ENCODE measurements around the gene TWNK. TPM values are rescaled to one million over a fixed set of nuclear protein-coding genes. Genes with fewer than 3 reads are reported as not detected.

Gene TWNK
- total and polyA plus RNA-seq, 11 donors, result 4.7 to 9.5 (median 5.8) TPM

MicroRNA genes within 50 kb of the gene (microRNA counts, 767-probe panel; counts per million panel counts)
- microRNA hsa-miR-608, result 0 to 71.6 counts per million in 2 donors

Small RNA genes lying within 50 kb of the gene (microRNA-seq; reads per million reads assigned to microRNA genes)
- gene MIR608, result 0 reads per million in 4 donors

Other genes starting within 250 kb of the TWNK start
- gene PAX2, start 242.0 kb upstream of the TWNK start, total RNA-seq, result not detected
- not detected for gene PAX2, start 242.0 kb upstream of the TWNK start, polyA plus RNA-seq
- gene SLF2, start 74.6 kb upstream of the TWNK start, total RNA-seq, result 10 to 100 TPM in 8 of 9 donors, 1 to 10 TPM in 1; 9.2 to 26.9 (median 17.9) TPM
- gene SLF2, start 74.6 kb upstream of the TWNK start, polyA plus RNA-seq, result 10 to 100 TPM in 1 of 2 donors, 1 to 10 TPM in 1; 7.5 to 11.0 TPM
- gene SEMA4G, start 18.0 kb upstream of the TWNK start, total RNA-seq, result 1 to 10 TPM in 5 of 9 donors, under 1 TPM in 4; 0.53 to 1.8 (median 1.1) TPM
- gene SEMA4G, start 18.0 kb upstream of the TWNK start, polyA plus RNA-seq, result under 1 TPM; 0.22 to 0.88 TPM
- gene MRPL43, start within 50 bp of the TWNK start, total RNA-seq, result 100 to 1,000 TPM in 1 of 9 donors, 10 to 100 TPM in 8; 44.8 to 108 (median 55.9) TPM
- gene MRPL43, start within 50 bp of the TWNK start, polyA plus RNA-seq, result 100 to 1,000 TPM in 1 of 2 donors, 10 to 100 TPM in 1; 82.2 to 113 TPM
- gene LZTS2, start 12.3 kb downstream of the TWNK start, total RNA-seq, result 10 to 100 TPM; 33.7 to 93.0 (median 40.6) TPM
- gene LZTS2, start 12.3 kb downstream of the TWNK start, polyA plus RNA-seq, result 10 to 100 TPM; 45.5 to 61.9 TPM
- gene PDZD7, start 43.6 kb downstream of the TWNK start, total RNA-seq, result under 1 TPM in 8 of 9 donors, not detected in 1; 0.09 to 0.97 (median 0.35) TPM
- gene PDZD7, start 43.6 kb downstream of the TWNK start, polyA plus RNA-seq, result under 1 TPM; 0.15 to 0.27 TPM
- 10 to 100 TPM; 12.1 to 37.4 (median 17.8) TPM for gene SFXN3, start 43.7 kb downstream of the TWNK start, total RNA-seq
- 10 to 100 TPM; 11.7 to 23.5 TPM for gene SFXN3, start 43.7 kb downstream of the TWNK start, polyA plus RNA-seq
- gene KAZALD1, start 74.4 kb downstream of the TWNK start, total RNA-seq, result 10 to 100 TPM in 2 of 9 donors, 1 to 10 TPM in 7; 1.9 to 11.1 (median 6.1) TPM
- gene KAZALD1, start 74.4 kb downstream of the TWNK start, polyA plus RNA-seq, result 10 to 100 TPM in 1 of 2 donors, 1 to 10 TPM in 1; 10.0 to 10.6 TPM
- gene TLX1, start 143.8 kb downstream of the TWNK start, total RNA-seq, result under 1 TPM in 6 of 9 donors, not detected in 3; 0.15 to 0.94 (median 0.20) TPM
- under 1 TPM; 0.08 to 0.15 TPM for gene TLX1, start 143.8 kb downstream of the TWNK start, polyA plus RNA-seq
- gene LBX1, start 241.9 kb downstream of the TWNK start, total RNA-seq, result under 1 TPM in 1 of 9 donors, not detected in 8; 0.08 TPM
- not detected for gene LBX1, start 241.9 kb downstream of the TWNK start, polyA plus RNA-seq

Data from heart left ventricle (tissue), 11 donors.